NT2/D1 (cell line): Measurements from ENCODE around the gene GGCT.

ENCODE experiments used
- SUZ12 ChIP-seq: IDR thresholded peaks from 2 replicates; pipeline ENCODE4 v1.6.1; 2011; ENCODE audit not compliant: insufficient read length, insufficient read depth; ENCODE audit errors: extremely low read depth
- YY1 ChIP-seq: IDR thresholded peaks from 2 replicates; pipeline ENCODE4 v1.6.1; 2011; ENCODE audit not compliant: insufficient read length, insufficient read depth

- TF ChIP-seq YY1, result no peak
- no peak for TF ChIP-seq SUZ12
These were observed 26.7 kb upstream of the GGCT start for GRCh38 chr7:30531286-30531685.
